Left kidney (tissue), 2 donors: ENCODE measurements around the gene WNT9B. TPM values are rescaled to one million over a fixed set of nuclear protein-coding genes. Genes with fewer than 3 reads are reported as not detected.
"Not testable (repeated sequence)": the region's sequence is repeated elsewhere in the genome, so short reads cannot be mapped to it uniquely, and the experiment has no call there.

Source experiments
- DNase-seq: peaks from one replicate; pipeline ENCODE4 v3.0.0-alpha.2; 2013
- polyA plus RNA-seq: library from polyadenylated mRNA; unstranded; fragments of 120-200 nt; gene quantifications from one replicate; pipeline ENCODE4 v1.2.1, GENCODE V29; 2013; ENCODE audit not compliant: insufficient read length

The WNT9B gene
- polyA plus RNA-seq, 1 donor = 8.5 TPM

DNA sequence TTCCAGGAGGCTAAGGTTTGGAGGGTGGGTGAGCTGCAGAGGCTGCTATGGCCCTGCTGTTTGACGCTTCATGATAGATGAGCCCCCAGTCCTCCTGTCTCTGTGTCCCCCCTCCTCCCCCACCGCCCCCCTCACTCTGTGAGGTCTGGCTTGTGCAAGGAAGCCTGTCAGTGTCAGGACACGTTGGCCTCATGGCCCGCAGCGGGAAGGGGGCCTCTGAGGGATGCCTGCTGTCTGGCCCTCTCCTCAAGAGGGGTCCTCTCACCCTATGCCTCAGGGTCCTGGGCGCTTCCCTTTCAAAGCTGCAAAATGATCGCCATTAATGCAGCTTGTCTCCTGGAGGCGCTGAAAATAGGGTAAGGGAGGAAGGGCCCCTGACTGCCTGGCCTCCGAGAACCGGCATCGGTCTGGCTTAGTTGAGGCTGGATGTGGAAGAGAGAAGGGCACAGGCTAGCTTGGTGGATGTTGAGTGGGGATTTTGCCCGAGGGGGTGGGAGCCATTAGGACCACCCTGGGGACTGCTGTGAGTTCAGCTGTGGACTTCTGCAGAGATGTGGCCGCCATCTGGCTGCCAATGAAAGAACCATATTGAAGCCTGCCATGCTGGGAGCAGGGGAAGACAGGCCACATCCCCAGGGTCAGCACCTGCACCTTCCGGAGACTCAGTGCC lies 56.8 kb downstream of the WNT9B start:
- DNase-seq = no peak

DNA sequence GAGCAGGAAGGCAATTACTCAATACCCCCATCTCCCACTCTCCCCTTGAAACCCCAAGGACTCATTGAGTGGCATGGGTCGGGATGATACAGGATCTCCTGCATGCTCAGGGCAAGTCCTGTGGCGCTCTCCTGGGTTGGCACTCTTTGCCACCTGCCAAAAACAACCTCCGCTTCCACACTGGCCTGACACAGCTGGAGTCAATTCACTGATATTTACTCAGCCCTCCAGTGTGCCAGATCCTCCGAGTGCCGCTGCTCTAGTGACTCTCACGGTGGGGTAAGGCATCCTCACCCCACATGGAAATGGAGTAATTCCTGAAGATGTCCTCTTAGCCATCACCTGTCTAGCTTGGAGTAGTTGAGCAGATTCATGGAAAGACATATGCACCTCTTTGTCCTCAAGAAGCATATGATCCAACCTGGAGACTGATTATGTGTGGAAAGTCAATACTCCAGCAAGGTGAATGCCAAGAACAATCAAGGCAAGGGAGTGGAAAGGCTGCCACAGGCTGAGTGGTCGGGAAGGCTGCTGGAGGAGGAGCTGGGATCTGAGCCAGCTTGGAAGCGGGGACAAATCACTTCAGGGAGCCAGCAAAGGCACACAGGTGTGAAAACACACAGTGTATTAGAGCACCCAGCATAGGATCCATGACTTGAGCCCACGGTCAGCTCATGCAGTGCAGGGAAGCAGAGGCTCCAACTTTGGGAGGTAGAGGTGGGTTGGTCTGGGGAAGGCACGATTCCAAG lies 59.0 kb downstream of the WNT9B start:
- no peak for DNase-seq

DNA sequence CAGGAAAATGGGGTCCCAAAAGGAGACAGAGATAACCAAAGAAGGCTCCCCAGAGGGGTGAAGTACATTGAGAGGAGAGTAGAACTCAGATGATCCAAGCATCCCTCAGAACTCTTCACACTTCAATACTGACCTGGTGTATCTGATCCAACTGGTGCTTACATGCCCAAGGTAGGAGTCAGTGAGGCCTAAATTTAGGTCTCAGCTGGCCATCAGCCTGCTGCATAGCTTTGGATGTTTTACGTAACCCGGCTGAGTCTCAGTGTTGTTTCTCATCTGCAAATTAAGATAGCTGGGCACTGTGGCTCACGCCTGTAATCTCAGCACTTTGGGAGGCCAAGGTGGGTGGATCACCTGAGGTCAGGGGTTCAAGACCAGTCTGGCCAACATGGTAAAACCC lies 59.9 kb downstream of the WNT9B start:
- no peak for DNase-seq

DNA sequence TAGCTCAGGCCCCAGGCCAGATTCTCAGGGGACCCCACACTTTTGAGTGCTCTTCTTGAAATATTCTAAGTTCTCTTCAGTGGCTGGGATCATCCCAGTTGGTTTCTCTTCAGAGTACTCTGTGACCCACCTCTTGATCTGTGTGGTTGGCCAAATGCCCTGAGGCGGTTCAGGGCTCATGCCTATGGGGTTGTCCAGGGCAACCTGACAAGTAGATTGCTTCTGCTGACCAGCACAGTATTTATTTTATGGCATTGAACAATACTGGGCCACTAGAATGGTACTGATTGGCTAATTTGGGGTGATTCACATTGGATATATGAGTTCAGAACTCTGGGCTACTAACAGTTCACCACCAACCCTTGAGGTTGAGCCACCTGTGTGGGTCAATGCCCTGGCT lies 64.2 kb downstream of the WNT9B start:
- no peak for DNase-seq

DNA sequence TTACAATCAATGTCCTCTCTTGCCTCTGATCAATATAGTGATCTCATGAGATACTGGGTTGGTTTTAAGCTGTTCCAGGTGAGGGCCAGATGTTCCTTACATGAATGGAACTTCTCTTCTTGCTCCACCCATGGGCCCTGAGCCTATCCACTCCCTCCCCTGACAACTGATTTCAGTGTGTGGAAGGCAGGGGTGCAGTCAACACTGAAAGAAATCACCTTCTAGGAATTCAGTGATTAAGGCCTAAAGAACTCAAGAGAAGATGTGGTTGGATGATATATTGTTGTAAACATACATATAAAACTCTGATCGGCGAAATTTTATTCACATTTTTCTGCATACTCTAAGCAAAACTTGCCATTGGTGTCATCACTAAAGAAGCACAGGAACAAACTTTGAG lies 64.8 kb downstream of the WNT9B start:
- no peak for DNase-seq

DNA sequence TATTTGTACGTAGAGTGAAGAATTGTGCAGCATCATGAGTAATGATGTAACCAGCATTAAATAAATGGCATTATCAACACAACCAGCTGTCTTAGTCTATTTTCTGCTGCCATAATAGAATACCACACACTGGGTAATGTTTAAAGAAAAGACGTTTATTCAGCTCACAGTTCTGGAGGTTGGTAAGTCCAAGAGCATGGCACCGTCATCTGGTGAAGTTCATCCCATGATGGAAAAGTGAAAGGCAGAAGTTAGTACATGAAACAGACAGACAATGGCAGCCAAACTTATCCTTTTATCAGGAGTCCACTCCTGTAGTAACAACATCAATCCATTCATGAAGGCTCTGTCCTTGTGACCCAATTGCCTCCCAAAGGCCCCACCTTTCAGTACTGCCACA lies 65.2 kb downstream of the WNT9B start:
- DNase-seq = no peak

DNA sequence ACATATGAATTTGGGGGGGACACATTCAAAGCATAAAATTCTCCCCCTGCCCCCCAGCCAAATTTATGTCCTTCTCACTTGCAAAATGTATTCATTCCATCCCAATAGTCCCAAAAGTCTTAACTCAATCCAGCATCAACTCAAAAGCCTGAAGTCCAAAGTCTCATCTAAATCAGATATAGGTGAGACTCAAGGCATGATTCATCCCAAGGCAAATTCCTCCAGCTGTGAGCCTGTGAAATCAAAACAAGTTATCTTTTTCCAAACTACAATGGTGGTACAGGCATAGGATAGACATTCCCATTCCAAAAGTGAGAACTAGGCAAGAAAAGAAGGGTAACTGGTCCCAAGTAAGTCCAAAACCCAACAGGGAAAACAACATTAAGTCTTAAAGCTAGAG lies 65.7 kb downstream of the WNT9B start:
- DNase-seq = no peak

DNA sequence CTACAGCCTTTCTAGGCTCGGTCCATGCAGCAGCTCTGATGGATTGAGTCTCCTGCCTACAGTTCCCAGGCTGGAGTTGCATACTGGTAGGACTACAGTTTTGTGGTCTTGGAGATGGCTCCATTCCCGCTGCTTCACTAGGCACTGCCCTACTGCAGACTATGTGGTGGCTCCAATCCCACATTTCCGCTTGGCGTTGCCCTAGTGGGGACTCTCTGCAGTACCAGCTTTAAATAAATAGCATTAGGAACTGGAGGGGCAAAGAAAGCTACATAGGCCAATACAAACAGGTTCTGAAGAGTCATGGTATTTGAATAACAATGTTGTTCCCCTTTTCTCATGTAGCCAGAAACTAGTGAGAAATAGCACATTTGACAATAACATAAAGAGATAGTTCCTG lies 66.1 kb downstream of the WNT9B start:
- DNase-seq = no peak

DNA sequence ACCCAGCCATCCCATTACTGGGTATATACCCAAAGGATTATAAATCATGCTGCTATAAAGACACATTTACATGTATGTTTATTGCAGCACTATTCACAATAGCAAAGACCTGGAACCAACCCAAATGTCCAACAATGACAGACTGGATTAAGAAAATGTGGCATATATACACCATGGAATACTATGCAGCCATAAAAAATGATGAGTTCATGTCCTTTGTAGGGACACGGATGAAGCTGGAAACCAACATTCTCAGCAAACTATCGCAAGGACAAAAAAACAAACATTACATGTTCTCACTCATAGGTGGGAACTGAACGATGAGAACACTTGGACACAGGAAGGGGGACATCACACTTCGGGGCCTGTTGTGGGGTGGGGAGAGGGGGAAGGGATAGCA lies 70.6 kb downstream of the WNT9B start:
- DNase-seq = not testable (repeated sequence)

DNA sequence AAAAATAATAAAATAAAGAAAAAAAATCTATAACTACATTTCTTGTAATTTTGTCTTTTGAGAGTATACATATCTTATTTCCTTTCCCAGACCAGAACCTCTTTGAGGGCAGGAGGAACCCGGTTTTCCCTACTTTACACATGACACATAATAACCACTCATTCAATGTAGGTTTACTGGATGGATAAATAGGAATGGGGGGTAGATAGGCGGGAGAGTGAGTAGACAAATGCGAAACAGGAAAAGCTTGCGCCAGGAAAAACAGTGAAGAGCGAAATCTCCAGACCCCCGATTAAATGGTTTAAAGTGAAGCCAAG lies 71.1 kb downstream of the WNT9B start:
- no peak for DNase-seq

DNA sequence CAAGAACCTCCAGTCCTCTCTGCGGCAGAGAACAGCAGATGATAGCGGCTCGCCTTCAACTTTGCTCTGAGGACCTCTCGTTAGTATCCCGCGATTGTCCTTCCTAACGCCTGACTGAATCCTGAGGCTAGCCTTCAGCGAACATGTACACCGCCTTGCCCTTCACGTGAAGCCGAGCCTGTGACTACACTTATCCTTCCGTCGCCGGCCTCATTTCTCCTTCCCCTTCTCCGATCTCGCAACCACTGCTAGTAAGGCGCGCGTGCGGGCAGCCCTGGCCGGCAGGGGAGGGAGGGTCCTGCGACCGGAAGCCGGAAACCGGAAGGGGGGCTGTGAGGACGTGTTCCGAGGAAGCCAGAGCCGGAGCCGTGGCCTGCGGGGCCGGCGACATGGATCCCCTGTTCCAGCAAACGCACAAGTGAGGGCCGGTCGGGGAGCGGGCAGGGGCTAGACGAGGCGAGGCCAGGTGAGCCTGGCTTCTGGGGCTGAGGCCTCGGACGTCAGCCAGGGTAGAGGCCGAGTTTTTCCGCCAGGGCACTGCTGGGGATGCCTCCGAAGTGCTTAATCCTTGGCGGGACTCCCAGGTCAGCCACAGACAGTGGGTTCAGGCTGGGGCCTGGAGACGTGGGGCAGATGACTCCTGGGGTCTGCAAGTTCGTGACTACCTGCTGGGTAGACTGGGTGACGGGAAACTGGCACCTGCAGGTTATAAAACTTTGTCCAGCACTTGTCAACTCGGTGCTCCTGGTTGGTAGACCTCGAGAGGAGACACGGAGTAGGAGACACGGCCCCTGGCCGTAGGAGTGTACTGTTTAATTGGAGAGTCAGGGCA lies 71.6 kb downstream of the WNT9B start, which contains the start of gene GOSR2:
Gene GOSR2 (plus strand): TSS at position 357 of the 832 bp plus-strand sequence. CDS start 33 bp downstream, at position 390.
- peak; percentile 91 for DNase-seq

DNA sequence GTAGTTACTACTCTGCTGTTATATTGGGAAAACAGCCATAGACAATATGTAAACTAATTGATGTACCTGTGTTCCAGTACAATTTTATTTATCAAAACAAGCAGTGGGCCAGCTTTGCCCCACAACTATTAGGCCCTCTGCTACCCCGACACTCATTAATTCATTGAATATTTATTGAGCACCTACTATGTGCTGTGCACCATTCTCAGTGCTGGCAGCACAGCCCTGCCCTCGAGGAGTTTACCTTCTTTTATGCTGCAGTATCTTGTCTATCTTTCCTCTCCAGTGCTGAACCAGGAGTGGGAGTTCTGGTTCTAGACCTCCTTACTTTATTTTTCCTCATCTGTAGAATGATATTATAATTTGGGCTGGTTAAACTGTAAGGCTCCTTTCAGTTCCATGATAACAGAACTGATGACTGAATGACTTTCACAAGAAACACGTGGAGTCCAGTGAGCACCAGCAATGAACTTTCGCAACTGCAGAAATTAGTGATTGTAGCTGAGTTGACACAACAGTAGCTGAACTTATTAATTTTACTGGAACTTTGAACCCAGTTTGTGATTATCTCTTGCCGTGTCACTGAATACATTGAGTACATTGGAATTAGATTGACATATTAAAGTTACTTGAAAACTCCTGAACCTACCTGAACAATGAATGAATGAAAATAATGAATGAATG lies 73.9 kb downstream of the WNT9B start:
- no peak for DNase-seq

DNA sequence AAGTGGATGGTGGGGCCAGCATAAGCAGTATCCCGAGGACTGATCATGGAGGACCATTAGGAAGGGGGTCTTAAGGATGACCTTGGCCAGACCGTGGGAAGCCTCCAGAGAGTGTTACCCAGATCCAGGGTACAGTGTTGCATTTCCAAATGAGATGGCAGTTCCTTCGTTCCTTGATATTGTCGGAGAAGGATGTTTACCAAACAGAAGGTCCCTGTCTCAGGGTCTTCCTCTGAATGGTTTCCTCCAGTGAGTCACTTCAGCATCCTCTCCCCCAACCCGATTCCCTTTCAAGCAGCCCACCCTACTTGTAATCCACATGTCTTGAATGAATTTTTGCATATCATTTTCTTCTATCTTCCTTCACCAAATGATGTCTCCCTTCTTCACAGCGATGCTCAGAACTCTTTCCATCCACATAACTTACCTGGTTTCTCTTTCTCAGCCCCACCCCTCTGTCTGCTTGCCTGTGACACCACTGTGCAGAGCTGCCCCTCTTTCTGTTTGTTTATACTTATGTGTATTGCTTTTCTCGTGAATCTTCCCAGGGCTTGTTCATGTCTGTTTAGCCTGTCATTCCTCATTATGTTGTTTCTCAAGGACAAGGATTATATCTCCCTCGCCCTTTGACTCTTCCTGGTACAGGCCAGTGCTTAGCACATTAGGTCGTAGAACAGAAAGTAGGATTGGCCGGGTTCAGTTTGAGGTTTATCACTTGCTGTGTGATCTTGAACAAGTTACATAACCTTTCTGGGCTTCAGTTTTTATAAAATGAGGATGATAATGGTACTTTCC lies 77.3 kb downstream of the WNT9B start:
- DNase-seq = no peak

DNA sequence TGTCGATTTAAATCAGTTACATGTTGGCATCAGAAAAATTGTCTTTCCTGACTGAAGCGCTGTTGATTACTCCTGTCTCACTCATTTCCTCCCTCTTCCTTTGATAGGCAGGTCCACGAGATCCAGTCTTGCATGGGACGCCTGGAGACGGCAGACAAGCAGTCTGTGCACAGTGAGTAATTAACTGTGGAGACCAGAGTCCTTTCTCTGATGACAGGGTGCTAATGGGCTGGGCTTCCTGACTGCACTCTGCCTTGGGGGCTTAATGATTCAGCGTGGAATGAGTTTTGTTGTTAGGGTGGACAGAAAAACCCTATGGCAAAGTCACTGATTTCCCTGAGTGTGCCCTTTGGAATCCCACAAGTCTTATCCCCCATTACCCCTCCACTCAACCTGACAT lies 78.0 kb downstream of the WNT9B start:
- no peak for DNase-seq

DNA sequence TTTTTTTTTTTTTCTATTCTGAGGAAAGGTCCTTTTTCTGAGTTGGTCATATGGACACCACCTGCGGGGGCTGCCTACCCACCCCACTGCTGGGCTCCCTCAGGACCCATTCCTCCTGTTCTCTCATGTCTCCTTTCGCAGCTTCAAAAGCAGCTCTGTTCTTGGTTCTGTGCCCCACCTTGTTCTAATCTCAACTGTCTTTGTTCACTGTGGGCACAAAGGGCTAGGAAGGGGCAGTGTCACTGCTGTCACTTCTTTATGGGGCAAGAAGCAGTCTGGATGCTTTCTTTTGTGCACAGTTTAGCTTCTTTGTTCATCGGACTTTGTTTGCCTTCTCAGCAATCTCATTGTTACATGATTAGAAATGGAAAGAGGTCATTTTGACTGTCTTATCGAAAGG lies 78.7 kb downstream of the WNT9B start:
- no peak for DNase-seq

DNA sequence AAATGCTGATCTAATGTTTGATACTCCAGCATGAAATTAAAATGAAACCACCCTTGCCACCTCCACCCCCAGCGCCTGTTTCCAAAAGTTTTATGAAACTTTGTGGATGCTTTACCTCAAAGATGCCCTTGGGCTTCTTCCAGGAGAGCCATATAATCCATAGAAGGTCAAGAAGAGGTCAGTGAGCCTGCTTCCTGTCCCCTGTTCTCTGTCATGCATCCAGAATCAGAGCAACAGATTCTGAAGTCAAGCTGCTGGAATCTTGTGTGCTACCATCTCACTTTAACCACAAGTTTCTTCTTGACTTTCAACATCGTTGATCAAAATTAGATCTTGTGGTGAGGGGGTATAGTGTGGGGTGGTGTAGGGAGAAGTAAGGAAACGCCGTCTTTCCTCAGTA lies 80.2 kb downstream of the WNT9B start:
- no peak for DNase-seq

DNA sequence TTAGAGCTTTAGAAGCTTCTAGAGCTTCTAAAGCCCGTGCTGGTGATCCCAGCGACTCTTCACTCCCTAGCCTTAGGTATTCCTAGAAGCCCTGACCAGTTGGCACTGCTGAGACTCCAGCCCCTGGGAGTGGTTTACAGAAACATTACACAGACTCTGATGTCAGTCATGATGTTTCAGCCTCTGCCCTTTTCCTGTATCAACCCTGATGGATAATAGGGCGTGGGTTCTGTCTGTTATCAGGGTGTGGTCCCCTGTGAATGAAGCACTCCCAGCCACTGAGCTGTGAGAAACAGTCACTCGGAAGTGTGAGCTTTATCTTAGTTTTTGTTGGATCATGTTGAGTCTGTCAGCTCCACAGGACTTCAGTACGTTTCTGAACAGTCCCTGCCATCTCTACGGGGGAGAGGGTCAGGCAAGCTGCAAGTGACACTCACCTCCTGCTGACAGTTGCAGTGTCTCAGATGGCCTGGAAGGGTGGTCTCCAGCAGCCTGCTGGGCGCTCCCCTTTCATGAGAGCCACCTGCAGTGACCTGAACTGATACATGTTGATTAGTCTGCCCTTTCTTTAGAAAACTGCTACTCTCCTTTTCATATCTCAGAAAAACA lies 84.4 kb downstream of the WNT9B start:
- DNase-seq = no peak
